Stimulated activated naive CD4-positive, alpha-beta T cell treated with Interleukin-2 at 50 U/mL for 16 hours (primary cell): Measurements from ENCODE around the gene CCSER2.
A peak's percentile ranks its signal among the peaks of the same experiment; 100 is the strongest.
"Not testable (repeated sequence)": the region's sequence is repeated elsewhere in the genome, so short reads cannot be mapped to it uniquely, and the experiment has no call there.

ENCODE experiments used
- DNase-seq: peaks from one replicate; lab custom pipeline; 2025; lab: John Stamatoyannopoulos, UW

CCSER2 gene

DNA sequence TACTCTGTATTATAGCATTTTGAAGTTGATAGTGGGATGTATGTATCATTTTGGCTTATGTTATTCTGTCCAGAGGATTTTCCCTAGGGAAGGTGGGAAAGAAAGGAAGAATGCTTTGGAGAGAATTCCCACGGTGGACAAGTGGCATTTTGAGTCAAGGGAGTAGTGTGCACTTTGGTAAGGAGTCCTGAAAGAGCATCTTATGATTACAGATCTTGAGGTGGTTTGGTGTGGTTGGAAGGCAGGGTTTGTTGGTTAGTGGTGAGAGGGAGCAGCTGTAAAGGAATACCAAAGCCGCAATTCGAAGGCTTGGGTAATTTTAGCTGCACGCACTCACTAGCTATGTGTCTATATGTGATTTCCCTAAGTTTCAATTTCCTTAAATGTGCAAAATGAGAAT is 16.1 kb downstream of the CCSER2 start:
- DNase-seq: no peak

DNA sequence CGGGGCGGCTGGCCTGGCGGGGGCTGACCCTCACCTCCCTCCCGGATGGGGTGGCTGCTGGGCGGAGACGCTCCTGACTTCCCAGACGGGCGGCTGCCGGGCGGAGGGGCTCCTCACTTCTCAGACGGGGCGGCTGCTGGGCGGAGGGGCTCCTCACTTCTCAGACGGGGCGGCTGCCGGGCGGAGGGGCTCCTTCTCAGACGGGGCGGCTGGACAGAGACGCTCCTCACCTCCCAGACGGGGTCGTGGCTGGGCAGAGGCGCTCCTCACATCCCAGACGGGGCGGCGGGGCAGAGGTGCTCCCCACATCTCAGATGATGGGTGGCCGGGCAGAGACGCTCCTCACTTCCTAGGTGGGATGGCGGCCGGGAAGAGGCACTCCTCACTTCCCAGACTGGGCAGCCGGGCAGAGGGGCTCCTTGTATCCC is 19.2 kb downstream of the CCSER2 start:
- not testable (repeated sequence) for DNase-seq

DNA sequence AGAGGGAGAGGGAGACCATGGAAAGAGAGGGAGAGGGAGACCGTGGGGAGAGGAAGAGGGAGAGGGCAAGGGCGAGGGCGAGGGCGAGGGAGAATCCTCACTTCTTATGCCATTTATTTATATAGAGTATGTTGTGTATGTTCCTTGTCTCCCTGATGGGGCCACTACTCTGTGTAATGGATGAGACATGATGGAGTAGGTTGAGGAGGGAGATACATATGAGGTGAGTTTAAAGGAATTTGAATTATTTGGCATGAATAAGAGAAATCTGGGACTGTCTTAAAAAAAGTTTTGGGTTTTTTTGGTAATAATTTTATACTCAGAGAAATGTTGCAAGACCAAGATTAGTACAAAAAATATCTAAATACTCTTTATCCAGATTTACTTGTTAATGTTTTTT is 20.1 kb downstream of the CCSER2 start:
- no peak for DNase-seq

DNA sequence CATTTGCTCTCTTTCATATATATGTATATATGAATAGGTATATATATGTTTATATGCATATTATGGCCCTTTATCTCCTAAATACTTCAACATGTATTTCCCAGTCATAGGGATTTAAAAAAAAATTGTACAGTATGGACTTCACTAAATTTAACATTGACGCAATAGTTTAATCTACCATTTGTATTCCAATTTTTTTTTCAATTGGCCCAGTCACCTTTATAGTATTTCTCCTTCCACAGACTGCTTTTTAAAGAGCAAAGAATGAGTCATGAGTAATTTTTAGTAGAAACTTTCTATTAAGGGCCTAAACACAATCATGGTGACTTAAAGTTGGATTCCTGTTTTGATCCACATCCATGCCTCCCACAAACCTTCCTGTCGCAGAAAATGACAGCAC is 20.5 kb downstream of the CCSER2 start:
- no peak for DNase-seq

DNA sequence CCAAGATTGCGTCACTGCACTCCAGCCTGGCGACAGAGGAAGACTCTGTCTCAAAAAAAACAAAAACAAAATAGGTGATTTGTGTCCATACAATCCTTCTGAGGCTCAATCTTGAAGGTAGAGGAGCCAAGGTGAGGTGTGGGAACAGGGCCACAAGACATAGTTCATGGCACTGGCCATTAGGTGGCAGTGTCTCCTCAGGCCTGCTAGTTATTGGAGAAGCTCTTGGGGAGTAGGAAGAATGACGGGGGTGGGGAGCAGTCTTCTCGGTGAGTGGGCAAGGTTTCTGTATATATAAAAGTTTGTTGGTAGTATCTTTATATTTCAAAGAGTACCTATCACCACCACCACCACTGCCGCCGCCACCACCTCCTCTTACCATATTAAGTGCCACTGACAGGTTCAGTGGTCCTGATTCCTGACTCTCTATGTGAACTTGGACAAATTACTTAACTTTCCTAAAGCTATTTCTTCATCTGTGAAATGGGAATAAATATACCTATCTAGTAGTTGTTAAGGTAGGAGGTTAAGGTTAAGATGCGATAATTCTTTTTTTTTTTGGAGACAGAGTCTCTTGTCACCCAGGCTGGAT is 24.0 kb downstream of the CCSER2 start:
- DNase-seq: peak; percentile 65

DNA sequence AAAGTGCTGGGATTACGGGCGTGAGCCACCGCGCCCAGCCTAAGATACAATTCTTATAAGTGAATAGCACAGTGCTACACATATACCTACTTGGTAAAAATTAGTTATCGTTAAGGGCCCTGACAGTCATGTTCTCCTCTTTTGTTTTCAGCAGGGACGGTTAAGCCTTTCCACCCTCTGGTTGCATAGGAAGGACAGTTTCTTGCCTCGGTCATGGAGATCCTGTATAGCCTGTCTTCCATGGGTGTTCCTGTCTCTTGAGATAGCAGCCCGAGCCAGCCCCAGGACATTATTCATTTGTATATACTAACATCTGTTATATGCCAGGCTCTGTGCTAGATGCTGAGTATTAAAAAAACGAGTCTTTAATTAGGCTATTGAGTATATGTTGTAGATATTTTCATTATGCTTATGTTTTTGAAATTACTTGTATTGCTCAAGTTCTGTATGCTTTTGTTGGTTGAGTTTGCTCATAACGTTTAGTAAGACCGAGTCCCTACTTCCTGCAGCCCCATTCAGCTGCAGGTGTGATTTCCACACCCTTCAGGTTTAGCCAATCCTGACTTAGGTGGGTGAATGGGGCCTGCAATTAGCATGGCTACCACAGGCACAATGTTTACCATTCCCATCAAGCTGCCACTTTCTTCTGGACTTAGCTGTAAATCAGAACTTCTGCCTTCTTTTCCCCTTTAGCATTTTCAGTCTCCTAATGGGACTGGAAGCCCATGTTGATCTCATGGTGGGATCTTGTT is 24.8 kb downstream of the CCSER2 start:
- no peak for DNase-seq

DNA sequence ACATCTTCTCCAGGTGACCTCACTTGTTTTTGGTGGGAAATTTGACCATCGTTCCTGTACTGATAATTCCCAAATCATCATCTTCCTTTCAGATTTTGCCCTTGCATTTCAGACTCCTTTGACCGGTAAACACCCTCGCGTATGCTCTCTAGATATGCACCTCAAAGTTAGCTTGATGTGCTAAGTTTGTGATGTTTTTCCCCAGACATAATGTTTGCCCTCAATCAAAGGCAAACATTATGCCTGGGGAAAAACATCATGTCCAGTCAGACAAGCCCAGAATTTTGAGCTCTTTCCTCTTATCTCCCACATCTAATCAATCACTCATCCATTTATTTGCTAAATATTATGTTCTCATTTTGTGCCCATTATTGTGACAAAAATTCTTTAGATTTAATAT is 26.2 kb downstream of the CCSER2 start:
- DNase-seq: no peak

DNA sequence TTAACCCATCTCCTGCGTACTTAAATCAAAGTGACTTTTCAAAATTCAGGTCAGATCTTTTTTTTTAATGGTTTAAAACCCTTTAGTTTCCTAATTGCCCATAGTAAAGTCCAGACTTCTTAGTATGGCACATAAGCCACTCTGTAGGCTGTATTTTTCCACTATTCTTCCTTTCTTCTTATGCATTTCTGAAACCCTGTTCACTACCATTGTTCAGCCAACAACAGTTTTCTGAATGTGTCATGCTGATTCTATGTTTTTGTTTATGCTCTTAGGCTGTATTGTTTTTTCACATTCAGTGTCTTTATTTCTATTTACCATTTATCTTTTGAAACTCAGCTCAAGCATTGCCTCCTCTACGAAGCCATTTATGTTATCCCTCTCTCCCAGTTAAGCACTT is 26.7 kb downstream of the CCSER2 start:
- no peak for DNase-seq

DNA sequence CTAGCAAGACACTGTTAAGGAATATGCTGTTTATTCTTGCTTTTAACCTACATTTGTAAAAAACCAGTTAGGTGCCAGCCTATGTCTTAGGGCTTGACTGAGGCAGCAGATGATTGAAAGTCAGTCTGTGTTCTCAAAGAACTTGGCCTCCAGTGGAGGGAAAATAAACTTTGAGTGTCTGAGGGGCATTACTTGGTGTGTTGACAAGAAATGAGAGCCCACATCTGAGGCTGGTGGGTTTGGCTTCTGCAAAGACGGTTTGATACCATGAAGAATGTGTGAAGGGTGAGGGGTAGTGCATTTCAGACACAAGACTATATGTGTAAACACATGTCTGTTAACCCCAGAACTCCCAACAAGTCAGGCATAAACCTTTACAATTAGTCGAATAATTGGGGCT is 28.5 kb downstream of the CCSER2 start:
- DNase-seq: no peak

DNA sequence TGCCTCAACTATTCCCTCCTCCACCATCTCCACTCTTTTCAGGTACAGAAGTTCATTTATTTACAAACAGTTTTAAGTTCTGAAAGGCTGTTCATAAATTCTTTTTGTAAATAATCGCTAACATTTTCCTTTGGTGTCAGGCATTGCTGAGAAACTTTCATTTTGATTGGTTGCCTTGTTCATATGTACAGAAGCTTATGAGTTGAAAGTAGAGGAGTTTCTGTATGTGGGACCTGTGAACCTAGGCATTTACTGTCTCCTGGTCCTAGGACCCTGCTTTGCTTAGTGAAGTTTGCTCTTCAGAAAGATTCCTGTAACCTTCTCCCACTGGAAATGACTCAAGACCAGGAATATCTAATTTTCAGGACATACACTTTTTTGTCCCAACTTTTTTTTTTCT is 30.4 kb downstream of the CCSER2 start:
- DNase-seq: no peak

DNA sequence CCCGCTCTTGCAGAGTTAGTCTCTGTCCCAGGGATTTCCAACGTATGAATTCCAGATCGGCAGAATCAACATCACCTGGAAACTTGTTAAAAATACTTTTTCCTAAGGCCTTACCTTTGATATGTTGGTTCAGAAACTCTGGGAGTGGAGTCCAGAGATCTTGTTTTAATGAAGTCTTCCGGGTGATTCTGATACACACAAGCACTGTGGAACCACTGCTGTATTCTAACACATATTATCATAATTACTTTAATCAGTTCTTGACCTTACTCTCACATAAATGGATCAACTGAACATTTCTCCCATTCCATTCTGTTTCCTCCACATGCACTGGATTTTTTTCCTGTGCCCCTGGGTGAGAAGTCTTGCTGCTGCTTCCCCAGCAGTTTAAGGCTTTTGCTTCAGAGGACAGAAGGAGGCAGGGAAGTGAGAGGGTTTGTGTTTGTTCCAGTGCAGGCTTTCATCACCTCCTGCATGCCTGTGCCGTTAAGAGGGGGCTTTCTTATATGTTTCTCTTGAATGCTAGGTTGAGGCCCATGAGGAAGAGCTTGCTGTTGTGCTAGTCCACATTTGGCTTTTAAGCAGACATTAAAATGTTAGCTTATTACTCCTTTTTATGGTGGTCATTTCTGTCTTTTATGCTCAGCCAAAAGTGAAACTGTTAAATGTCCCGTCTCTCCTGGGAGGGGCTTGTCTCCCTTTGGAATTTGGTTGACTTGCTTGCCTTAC is 32.4 kb downstream of the CCSER2 start:
- DNase-seq: no peak

DNA sequence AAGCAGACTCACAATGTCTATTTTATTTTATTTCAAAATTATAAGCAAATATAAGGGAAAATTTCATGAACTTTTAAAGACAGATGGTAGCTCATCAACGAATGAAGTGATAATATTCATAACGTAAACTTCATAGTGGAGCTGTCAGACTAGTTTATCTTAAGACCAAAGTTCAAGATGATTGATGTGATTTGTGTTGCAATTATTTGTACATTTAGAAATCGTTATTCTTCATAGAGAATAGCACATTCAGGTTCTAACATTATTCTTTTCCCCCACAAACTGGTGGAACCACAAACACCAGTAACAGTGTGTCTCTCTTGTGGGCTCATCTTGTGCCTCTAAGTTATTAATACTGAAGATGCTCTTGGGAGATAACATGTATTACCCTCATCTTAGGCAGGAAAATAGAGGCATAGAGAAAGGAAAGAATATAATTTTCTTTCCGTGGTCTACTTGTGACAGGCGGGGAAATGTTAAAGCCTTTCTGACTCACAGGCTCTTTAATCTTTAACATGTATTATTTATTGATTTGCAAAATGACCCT is 37.0 kb downstream of the CCSER2 start:
- no peak for DNase-seq

DNA sequence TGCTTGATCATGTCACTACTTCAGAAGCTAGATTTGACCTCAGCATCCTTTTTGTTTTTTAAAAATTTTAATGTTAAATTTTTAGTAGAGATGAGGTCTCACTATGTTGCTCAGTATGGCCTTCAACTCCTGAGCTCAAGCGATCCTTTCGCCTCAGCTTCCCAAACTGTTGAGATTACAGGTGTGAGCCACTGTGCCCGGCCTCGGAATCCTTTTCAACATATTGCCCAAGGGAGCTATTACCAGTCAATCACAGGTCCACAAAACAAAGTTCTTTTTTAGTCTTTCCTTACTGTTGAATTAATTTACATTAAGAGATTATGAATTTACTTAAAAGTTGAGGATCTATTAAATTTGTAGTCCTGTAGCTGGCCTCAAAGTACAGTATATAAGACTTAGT is 37.7 kb downstream of the CCSER2 start:
- no peak for DNase-seq

DNA sequence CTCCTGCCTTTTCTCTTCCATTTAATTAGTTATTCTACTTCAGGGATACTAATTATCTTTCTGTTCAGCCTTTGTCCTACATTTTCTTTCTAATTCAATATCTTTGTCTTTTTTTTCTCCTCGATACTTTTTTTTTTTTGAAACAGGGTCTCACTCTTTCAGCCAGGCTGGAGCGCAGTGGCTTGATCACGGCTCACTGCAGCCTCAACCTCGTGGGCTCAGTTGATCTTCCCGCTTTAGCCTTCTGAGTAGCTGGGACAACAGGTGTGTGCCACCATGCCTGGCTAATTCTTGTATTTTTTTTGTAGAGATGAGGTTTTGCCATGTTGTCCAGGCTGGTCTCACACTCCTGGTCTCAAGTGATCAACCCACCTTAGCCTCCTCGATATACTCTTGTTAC is 38.9 kb downstream of the CCSER2 start:
- DNase-seq: no peak

DNA sequence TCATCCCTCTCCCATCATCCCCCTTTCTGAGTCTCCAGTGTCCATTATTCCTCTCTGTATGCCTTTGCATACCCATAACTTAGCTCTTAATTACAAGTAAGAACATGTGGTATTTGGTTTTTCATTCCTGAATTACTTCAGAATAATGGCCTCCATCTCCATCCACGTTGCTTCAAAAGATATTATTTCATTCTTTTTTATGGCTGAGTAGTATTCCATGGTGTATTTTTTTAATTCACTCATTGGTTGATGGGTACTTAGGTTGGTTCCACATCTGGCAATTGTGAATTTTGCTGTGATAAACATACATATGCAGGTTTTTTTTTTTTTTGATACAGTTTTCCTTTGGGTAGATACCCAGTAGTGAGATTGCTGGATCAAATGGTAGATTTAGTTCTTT is 40.4 kb downstream of the CCSER2 start:
- no peak for DNase-seq

DNA sequence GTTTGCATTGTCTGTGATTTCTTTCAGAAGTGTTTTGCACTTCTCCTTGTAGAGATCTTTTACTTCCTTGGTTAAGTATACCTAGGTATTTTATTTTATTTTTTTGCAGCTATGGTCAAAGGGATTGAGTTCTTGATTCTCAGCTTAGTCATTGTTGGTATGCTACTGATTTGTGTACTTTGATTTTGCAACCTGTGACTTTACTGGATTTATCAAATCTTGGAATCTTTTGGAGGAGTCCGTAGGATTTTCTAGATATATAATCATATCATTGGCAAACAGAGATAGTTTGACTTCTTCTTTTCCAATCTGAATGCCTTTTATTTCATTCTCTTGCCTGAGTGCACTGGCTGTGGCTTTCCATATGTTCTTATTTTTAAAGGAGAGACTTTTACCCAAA is 41.9 kb downstream of the CCSER2 start:
- DNase-seq: no peak

DNA sequence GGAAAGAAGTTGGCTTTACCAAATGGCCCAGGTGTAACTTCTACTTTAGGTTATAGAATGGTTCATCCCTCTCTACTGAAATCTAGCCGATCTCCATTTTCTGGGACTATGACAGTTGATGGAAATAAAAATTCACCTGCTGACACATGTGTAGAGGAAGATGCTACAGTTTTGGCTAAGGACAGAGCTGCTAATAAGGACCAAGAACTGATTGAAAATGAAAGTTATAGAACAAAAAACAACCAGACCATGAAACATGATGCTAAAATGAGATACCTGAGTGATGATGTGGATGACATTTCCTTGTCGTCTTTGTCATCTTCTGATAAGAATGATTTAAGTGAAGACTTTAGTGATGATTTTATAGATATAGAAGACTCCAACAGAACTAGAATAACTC is 43.6 kb downstream of the CCSER2 start:
- DNase-seq: no peak

DNA sequence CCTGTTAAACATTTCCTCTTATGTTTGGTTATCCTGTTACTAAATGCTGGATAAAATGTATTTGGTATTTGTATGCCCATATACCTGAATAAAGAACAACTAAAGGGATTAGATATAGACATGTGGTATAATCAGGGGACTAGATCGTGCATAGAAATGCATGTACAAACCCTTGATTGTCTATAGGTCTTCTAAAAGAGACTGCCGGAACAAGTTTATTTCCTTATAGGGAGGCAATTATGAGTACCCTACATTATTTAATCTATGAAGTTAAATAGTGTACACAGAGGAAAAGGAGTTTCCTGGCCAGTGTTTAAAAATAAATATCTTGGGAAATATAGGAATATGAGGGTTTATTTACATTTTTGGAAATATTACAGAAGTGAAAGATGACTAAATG is 44.6 kb downstream of the CCSER2 start:
- no peak for DNase-seq

DNA sequence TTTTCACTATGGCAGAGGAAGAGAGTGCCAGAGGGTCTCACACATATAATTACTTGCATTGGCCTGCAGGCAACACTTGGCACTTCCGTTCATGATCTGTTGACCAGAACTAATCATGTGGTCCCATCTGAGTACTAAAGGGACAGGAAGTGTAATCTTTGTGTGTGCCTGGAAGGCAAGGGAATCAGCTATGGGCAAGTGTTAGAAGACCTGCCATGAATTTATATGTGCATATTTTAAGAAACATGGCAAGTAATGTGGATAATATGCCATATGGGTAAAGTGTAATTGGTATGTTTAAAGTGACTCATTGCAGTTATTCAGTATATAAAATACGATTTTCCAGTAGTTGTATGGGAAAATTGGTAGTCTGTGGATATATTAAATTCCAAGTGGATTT is 46.1 kb downstream of the CCSER2 start:
- DNase-seq: no peak

DNA sequence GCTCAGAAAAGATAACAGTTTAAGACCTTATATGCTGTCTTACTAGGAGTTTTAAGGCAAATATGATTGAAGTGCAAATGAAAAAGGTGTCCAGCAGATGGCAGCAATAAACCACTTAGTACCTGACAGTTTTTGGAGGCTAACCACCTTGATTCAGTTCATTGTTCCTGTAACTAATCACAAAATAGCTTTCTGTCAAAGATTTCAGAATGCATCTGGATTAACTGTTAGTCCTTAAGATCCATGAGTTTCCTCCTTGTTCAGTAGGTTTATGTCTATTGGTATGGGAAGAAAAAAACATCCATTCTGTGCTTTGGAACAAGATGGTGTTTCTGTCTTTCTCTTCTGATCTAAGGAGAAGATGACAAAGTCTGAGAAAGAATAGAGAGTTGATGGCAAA is 46.6 kb downstream of the CCSER2 start:
- DNase-seq: peak; percentile 4

DNA sequence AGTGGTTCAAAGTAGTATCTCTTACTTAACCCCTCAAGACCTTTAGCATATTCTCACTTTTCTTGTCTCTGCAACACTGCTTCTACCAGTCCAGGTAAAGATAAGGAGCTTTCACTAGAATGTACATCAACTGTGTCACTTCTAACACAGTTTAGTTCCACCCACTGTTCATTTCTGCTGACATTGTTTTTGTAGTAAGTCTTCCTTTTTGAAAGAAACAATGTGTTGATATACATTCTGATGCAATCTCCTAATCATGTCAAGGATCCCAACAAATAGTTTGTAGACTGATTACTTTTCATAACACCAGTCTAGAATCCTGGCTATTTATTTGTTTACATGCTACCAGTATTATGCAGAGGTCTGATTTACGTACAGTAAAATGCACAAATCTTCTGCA is 47.5 kb downstream of the CCSER2 start:
- DNase-seq: no peak

DNA sequence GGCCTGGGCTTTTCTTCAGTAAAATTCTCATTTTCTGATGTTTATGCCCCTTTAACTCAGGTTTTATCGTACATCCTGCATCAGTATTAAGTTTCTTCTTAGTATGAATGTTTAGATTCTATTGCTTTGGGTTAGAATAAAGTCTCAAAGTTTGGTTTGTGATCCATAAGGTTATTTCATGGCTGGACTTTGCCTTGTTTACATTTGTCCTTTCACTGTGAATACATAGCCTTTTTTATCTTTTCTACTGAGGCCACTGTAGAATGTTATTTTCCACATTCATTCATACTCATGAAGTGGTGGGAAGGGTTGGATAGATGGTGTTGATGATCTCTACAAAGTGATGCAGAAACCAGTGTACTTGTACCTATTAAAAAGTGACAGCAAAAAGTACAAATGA is 59.8 kb downstream of the CCSER2 start:
- no peak for DNase-seq

DNA sequence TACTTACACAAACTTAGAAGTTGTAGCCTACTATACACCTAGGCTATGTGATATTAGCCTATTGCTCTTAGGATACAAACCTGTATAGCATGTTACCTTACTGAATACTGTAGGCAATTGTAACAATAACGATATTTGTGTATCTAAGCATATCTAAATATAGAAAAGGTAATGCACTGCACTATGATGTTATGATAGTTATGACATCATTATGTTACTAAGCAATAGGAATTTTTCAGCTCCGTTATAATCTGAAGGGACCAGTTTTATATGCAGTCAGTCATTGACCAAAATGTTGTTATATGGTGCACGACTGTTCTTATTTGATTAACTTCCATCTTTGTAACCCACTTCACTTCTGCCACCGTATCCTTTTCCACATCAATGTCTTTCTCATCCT is 62.0 kb downstream of the CCSER2 start:
- DNase-seq: no peak
